ENCODE data around the gene PITX2.

DNA sequence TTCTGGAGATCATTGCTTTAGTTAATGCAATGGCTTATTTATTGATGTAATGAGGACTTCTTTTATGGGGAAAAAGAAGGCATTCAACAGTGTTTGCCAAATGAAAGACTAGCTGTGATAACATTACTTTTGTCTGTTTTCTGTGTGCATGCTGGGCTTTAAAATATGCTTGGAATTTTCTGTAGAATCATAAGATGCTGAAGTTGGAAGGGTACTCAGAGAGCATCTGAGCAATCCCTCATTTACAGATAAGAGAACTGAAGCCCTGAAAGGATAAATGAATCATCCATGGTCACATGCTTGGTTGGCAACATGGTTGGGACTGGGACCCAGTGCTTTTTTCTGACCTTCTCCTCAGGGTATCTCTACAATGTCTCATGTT, 31.4 kb upstream of the PITX2 start:
- no peak for TF ChIP-seq TAF1 (IDR thresholded peaks at IDR 0.05; ENCODE audit: low read depth)
- TF ChIP-seq, protein P1, sequence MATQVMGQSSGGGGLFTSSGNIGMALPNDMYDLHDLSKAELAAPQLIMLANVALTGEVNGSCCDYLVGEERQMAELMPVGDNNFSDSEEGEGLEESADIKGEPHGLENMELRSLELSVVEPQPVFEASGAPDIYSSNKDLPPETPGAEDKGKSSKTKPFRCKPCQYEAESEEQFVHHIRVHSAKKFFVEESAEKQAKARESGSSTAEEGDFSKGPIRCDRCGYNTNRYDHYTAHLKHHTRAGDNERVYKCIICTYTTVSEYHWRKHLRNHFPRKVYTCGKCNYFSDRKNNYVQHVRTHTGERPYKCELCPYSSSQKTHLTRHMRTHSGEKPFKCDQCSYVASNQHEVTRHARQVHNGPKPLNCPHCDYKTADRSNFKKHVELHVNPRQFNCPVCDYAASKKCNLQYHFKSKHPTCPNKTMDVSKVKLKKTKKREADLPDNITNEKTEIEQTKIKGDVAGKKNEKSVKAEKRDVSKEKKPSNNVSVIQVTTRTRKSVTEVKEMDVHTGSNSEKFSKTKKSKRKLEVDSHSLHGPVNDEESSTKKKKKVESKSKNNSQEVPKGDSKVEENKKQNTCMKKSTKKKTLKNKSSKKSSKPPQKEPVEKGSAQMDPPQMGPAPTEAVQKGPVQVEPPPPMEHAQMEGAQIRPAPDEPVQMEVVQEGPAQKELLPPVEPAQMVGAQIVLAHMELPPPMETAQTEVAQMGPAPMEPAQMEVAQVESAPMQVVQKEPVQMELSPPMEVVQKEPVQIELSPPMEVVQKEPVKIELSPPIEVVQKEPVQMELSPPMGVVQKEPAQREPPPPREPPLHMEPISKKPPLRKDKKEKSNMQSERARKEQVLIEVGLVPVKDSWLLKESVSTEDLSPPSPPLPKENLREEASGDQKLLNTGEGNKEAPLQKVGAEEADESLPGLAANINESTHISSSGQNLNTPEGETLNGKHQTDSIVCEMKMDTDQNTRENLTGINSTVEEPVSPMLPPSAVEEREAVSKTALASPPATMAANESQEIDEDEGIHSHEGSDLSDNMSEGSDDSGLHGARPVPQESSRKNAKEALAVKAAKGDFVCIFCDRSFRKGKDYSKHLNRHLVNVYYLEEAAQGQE (IDR thresholded peaks at IDR 0.05; ENCODE audit: low read depth) = no peak
- TF ChIP-seq EP300 (IDR thresholded peaks at IDR 0.05; ENCODE audit: borderline replicate concordance) = no peak

Data from Ishikawa (cell line).